ENCODE results near the gene S100A7.

Gene S100A7

GRCh38 chr1:153488731-153489130, 28.3 kb upstream of the S100A7 start:
- no peak overlapping the region for H3K4me3 ChIP-seq (ENCODE audit: low read length)
- DNase-seq (ENCODE audit: low read depth): peak; percentile 32
- TF ChIP-seq CTCF (conservative IDR thresholded peaks at IDR 0.05; ENCODE audit: low read length): no peak

DNA sequence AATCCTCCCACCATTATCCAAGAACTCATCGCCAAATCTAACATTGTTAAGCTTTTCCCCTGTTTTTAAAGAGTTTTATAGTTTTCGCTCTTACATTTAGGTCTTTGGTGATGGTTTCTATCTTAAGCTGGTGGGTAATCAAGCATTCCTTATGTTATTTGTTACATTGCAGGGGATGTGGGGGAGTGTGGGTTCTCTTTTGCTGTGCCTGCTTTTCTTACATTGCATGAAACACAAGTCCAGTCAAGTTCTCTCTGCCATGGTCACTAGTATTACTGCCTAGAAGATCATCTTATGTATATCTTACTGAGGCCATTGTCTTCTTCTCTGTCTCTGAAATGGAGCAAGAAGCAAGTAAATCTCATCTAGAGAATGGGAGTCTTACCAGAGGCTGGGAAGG, 27.3 kb upstream of the S100A7 start:
- no peak for TF ChIP-seq CTCF (conservative IDR thresholded peaks at IDR 0.05; ENCODE audit: low read length)
- DNase-seq (ENCODE audit: low read depth): no peak
- H3K4me3 ChIP-seq (ENCODE audit: low read length): no peak overlapping the region

DNA sequence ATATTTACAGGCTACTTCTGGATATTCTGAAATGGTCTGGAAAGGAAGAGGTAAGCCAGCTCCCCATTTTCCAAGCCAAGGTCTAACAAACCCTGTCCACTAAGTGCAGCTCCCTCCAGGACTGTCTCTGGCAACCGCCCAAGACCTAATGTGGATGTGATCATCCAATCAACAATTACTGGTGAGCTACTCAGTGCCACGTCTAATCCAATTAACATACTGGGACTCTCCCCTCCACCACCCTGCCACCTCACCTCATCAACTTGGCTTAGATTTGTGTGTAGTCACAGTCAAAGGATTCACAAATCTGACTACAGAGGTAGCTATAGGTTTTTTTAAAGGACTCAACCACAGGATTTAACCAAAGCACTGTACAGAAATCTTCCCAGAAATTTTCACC, 25.4 kb upstream of the S100A7 start:
- TF ChIP-seq CTCF (conservative IDR thresholded peaks at IDR 0.05; ENCODE audit: low read length): no peak
- no peak overlapping the region for H3K4me3 ChIP-seq (ENCODE audit: low read length)
- no peak for DNase-seq (ENCODE audit: low read depth)

- TF ChIP-seq CTCF (conservative IDR thresholded peaks at IDR 0.05; ENCODE audit: low read length): no peak
- H3K4me3 ChIP-seq (ENCODE audit: low read length): no peak overlapping the region
- DNase-seq (ENCODE audit: low read depth): no peak
Measured at GRCh38 chr1:153483776-153484175, 23.3 kb upstream of the S100A7 start.

GRCh38 chr1:153481124-153481523, 20.7 kb upstream of the S100A7 start:
- no peak for TF ChIP-seq CTCF (conservative IDR thresholded peaks at IDR 0.05; ENCODE audit: low read length)
- no peak overlapping the region for H3K4me3 ChIP-seq (ENCODE audit: low read length)
- DNase-seq (ENCODE audit: low read depth): no peak

GRCh38 chr1:153478692-153479618, 18.5 kb upstream of the S100A7 start:
- no peak for DNase-seq (ENCODE audit: low read depth)
- no peak for TF ChIP-seq CTCF (conservative IDR thresholded peaks at IDR 0.05; ENCODE audit: low read length)
- H3K4me3 ChIP-seq (ENCODE audit: low read length): no peak overlapping the region

DNA sequence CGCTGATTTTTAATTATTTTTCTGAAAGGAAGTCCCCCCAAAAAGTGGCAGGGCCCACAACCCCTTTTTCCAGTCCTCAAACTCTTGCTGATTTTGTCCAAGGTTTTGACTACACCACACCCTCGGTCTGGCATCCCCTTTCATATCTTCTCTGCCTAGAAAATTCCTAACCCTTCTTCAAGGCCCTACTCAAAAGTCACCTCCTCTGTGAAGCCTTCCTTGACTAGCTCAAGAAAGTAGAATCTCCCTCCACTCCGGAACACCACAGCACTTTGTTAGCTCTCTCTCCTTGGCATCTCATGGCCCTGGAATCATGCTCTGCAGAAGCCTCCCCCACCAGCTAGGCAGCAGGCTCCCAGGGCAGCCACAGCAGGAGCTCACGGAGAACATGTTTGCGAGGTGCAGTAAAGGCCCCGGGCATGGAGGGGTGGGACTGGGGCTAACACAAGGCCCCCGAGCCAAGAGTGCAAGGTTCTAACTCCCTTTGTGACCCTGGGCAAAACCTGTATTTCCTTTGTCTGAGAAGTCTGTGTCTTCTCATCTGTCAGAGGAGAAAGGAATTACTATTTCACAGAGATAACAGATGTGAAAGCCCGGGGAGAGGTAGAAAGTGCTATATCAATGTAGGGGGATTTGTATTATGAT, 17.7 kb upstream of the S100A7 start:
- TF ChIP-seq CTCF (conservative IDR thresholded peaks at IDR 0.05; ENCODE audit: low read length): no peak
- no peak for DNase-seq (ENCODE audit: low read depth)
- H3K4me3 ChIP-seq (ENCODE audit: low read length): no peak overlapping the region
